Measurements from ENCODE around the gene SMARCA2.

GRCh38 chr9:2000314-2000713 lies 14.8 kb upstream of the SMARCA2 start:
- TF ChIP-seq REST (IDR thresholded peaks at IDR 0.05; ENCODE audit: low read depth, low read length) (no peak), EZH2 (IDR thresholded peaks at IDR 0.05; ENCODE audit: borderline replicate concordance, control insufficient read depth, low read depth, low read length) (no peak), EGR1 (IDR thresholded peaks at IDR 0.05; ENCODE audit: borderline replicate concordance in 1 of 2, low read depth in 2 of 2, low read length in 2 of 2) (no peak), SMAD1 (IDR thresholded peaks at IDR 0.05; ENCODE audit: low read depth, partially characterized antibody) (no peak), EP300 (IDR thresholded peaks at IDR 0.05; ENCODE audit: borderline replicate concordance in 1 of 2, control insufficient read depth in 1 of 2, low read depth in 2 of 2, low read length in 2 of 2) (no peak), ZNF24 (IDR thresholded peaks at IDR 0.05) (no peak), BHLHE40 (IDR thresholded peaks at IDR 0.05; ENCODE audit: borderline replicate concordance in 1 of 2, low read depth in 2 of 2, low read length in 1 of 2) (no peak), ZNF274 (IDR thresholded peaks at IDR 0.05; ENCODE audit: insufficient read depth, insufficient read length) (no peak), ATF7 (IDR thresholded peaks at IDR 0.05; ENCODE audit: low read depth) (no peak), CTCF (IDR thresholded peaks at IDR 0.05 in 2 of 3, conservative IDR thresholded peaks at IDR 0.05 in 1 of 3; ENCODE audit: control insufficient read depth in 2 of 3, extremely low read depth in 1 of 3, insufficient read depth in 1 of 3, low read depth in 3 of 3, low read length in 3 of 3) (no peak)

All from GM12878 (cell line).